Testis (tissue), 3 donors: Measurements from ENCODE around the gene KRTAP10-3. TPM values are rescaled to one million over a fixed set of nuclear protein-coding genes. Genes with fewer than 3 reads are reported as not detected.

ENCODE experiments used
- DNase-seq: peaks from one replicate; pipeline ENCODE4 v3.0.0-alpha.2; 2019
- H3K27ac ChIP-seq, 2 donors: fragments of 200-600 bp; sonication (generic); one replicate each; pipeline ENCODE4 v1.5.1; 2019
- H3K27me3 ChIP-seq: fragments of 200-600 bp; sonication (generic); one replicate; pipeline ENCODE4 v1.5.1; 2019
- H3K36me3 ChIP-seq: fragments of 200-600 bp; sonication (generic); one replicate; pipeline ENCODE4 v1.5.1; 2017; ENCODE audit warnings: low read depth; ENCODE audit errors: missing control alignments
- H3K4me1 ChIP-seq: fragments of 200-600 bp; sonication (generic); one replicate; pipeline ENCODE4 v1.5.1; 2019
- H3K4me3 ChIP-seq, 2 donors: fragments of 200-600 bp; sonication (generic); one replicate each; pipeline ENCODE4 v1.5.1; 2017 to 2019
- H3K9me3 ChIP-seq: fragments of 200-600 bp; sonication (generic); one replicate; pipeline ENCODE4 v1.5.1; 2017
- CTCF ChIP-seq, 3 experiments: fragments of 450-650 bp in 2 of 3; fragments of 200-600 bp in 1 of 3; sonication (generic) in 1 of 3; IDR thresholded peaks; one replicate each; pipeline ENCODE4 v1.5.1; 2016 to 2019; ENCODE audit warnings: antibody characterized with exemption in 3 of 3, mild to moderate bottlenecking in 2 of 3, moderate library complexity in 1 of 3
- POLR2A ChIP-seq: fragments of 450-650 bp; IDR thresholded peaks from one replicate; pipeline ENCODE4 v1.6.1; 2017; ENCODE audit warnings: antibody characterized with exemption, mild to moderate bottlenecking, moderate library complexity
- WGBS, 2 donors: methylation state at CpG; one replicate each; pipeline ENCODE4 v1.1.5; 2018; 5-methylcytosine and 5-hydroxymethylcytosine counted together
- intact Hi-C: fragments of 100-400 bp; cut with DNase I; formaldehyde crosslinking; loops from one replicate; pipeline ENCODE4 v1.15.1; 2023; ENCODE audit warnings: low total_unique reads
- polyA plus RNA-seq: library from polyadenylated mRNA; stranded (reverse); fragments of 350-450 nt; fragmentation: Illumina TruSeq; extraction: RNeasy Lipid Tissue Mini Kit (QIAGEN cat#74804); gene quantifications from one replicate; pipeline ENCODE4 v1.2.3, GENCODE V29; 2014; ENCODE audit warnings: low read depth, low replicate concordance; ENCODE audit not compliant: insufficient read depth
- total RNA-seq, 2 donors: library from RNA; depleted of rRNA; stranded (reverse); fragments of >200 nt; gene quantifications; one replicate each; pipeline ENCODE4 v1.2.3, GENCODE V29; 2016

The KRTAP10-3 gene
- total and polyA plus RNA-seq, 3 donors from 2014 or later: not detected

- 81 to 87% methylated on average over 1 of the region's 1 CpG for WGBS, 2 donors
- no peaks in the 10 kb centered on the region for H3K9me3 ChIP-seq
Measured at GRCh38 chr21:44542716-44543115, 15.9 kb downstream of the KRTAP10-3 start.

DNA sequence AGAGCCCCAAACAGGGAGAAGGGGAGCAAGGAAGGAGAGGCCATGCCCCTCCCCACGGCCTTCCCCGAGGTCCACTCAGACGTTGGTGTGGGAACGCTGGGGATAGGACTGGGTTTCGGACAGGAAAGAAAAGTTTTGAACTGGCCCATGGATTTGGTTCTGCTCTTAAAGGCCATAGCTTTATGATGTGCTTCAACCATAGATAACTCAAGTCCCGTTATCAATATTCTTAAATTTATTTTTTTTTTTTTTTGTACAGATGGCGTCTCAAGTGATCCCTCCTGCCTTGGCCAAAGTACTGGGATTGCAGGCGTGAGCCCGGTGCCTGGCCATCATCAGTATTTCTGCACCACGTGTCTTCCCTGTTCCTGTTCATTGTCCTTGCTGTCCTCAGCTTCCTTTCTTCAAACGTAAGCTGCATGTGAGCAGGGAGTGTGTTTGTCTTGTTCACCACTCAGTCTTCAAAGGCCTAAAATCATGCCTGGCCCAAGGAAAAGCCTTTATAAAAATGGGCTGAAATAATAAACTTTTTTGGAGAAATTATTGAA is 17.8 kb downstream of the KRTAP10-3 start:
- WGBS, 2 donors: 80 to 86% methylated on average over 10 to 11 of the region's 11 CpGs
- no peaks in the 10 kb centered on the region for H3K9me3 ChIP-seq
- H3K27ac ChIP-seq: no peak overlapping the region
- H3K4me1 ChIP-seq: no peaks in the 10 kb centered on the region
- H3K27me3 ChIP-seq: no peaks in the 10 kb centered on the region
- no peak for DNase-seq
- TF ChIP-seq POLR2A (no peak), CTCF (IDR thresholded peaks at IDR 0.05) (no peak)
- H3K36me3 ChIP-seq: no peaks in the 10 kb centered on the region
- intact Hi-C loops: no loop called here
- H3K4me3 ChIP-seq: no peak overlapping the region

More at GRCh38 chr21:44542716-44543115, 15.9 kb downstream of the KRTAP10-3 start:
- Histone ChIP-seq H3K27me3 (no peaks in the 10 kb centered on the region), H3K4me3 (no peak overlapping the region), H3K36me3 (no peaks in the 10 kb centered on the region), H3K4me1 (no peaks in the 10 kb centered on the region), H3K27ac (no peak overlapping the region)
- no peak for DNase-seq
- TF ChIP-seq POLR2A (no peak), CTCF (IDR thresholded peaks at IDR 0.05) (no peak)
- intact Hi-C loops: no loop called here

DNA sequence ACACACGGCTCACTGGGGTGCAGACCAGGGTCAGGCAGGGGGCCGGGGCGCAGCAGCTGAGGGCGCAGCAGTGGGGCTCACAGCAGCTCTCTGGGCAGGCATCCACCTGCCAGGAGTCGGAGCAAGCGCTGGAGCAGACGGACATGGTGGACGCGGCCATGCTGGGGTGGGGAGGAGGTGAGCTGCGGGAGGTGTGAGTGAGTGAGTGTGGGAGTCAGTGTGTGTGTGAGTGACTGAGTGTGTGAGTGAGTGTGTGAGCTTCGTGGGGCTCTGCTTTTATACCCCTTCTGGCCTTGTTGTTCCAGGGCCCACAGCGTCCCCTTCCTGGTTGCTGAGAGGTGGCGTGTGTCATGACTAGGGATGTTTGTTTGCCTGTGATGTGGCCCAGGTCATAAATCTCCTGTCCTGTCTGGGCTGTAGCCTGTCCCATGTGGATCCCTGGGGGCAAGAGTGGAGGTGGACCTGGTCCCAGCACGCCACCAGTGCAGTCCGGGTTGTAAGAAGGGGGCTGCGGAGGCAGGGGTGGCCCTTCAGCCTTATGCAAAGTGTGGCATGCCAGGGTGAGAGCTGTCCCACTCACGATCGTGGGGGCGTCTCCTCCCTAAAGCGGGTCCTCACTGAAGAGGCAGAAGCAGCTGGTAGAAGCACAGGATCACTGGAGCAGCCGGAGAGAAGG is 18.5 kb downstream of the KRTAP10-3 start, which contains the start of gene KRTAP10-1:
KRTAP10-1 (minus strand) TSS at position 205 of the 676 bp plus-strand sequence; CDS start at position 160, 45 bp downstream.
- H3K4me1 ChIP-seq: no peaks in the 10 kb centered on the region
- H3K4me3 ChIP-seq: no peak within 1 kb of the TSS
- 51 to 73% methylated on average over 12 to 21 of the region's 21 CpGs for WGBS, 2 donors
- intact Hi-C loops: no loop called here
- no peak for DNase-seq
- no peak within 1 kb of the TSS for H3K27ac ChIP-seq
- H3K27me3 ChIP-seq: no peaks in the 10 kb centered on the region
- no peak for TF ChIP-seq POLR2A
- TF ChIP-seq CTCF (IDR thresholded peaks at IDR 0.05): no peak
- no peaks in the 10 kb centered on the region for H3K9me3 ChIP-seq
- no peaks in the 10 kb centered on the region for H3K36me3 ChIP-seq

DNA sequence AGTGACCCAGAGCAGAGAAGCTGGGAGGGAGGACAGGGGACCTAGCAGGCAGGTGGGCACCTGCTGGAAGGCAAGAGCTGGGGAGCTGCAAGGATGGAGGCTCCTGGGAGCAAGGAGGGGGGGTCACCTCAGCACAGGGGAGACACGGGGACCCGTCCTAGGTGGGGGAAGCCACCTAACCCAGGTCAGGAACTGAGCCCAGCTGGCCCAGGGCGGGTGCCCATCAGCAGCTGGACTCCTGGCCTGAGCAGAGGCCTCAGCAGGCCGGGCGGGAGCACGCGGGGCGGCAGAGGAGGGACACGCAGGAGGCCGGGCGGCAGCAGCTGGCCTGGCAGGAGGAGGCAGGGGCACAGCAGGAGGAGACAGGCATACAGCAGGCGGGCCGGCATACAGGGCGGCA is 19.5 kb downstream of the KRTAP10-3 start:
- no peaks in the 10 kb centered on the region for H3K4me1 ChIP-seq
- H3K9me3 ChIP-seq: no peaks in the 10 kb centered on the region
- no peak overlapping the region for H3K4me3 ChIP-seq
- TF ChIP-seq CTCF (IDR thresholded peaks at IDR 0.05) (no peak), POLR2A (no peak)
- H3K27me3 ChIP-seq: no peaks in the 10 kb centered on the region
- no peaks in the 10 kb centered on the region for H3K36me3 ChIP-seq
- WGBS, 2 donors: 72 to 82% methylated on average over 14 of the region's 14 CpGs
- DNase-seq: no peak
- intact Hi-C loops: no loop called here
- H3K27ac ChIP-seq: no peak overlapping the region
